GM19023 (cell line): ENCODE measurements around the gene ADCY5.

ENCODE experiments used
- ATAC-seq: cut with Tn5 transposase; IDR thresholded peaks from one replicate; pipeline ENCODE4 v1.9.1; 2021; ENCODE audit warnings: mild to moderate bottlenecking, moderate library complexity; ENCODE audit not compliant: unreplicated experiment

ADCY5 gene

GRCh38 chr3:123292321-123293310 is 156.3 kb downstream of the ADCY5 start:
- ATAC-seq: no peak

GRCh38 chr3:123291404-123291803 is 157.5 kb downstream of the ADCY5 start:
- ATAC-seq: no peak

GRCh38 chr3:123290962-123291361 is 157.9 kb downstream of the ADCY5 start:
- ATAC-seq: no peak

- ATAC-seq: no peak
These were observed 158.6 kb downstream of the ADCY5 start for GRCh38 chr3:123290107-123290930.

GRCh38 chr3:123289391-123290106 is 159.3 kb downstream of the ADCY5 start:
- ATAC-seq: no peak

GRCh38 chr3:123287962-123288302 is 161.0 kb downstream of the ADCY5 start:
- ATAC-seq: no peak

GRCh38 chr3:123287051-123287961 is 161.6 kb downstream of the ADCY5 start:
- no peak for ATAC-seq

GRCh38 chr3:123286308-123287023 is 162.4 kb downstream of the ADCY5 start:
- peak; percentile 69 for ATAC-seq

GRCh38 chr3:123285931-123286307 is 163.0 kb downstream of the ADCY5 start:
- ATAC-seq: no peak

GRCh38 chr3:123285479-123285878 is 163.4 kb downstream of the ADCY5 start:
- ATAC-seq: no peak

GRCh38 chr3:123285066-123285465 is 163.8 kb downstream of the ADCY5 start:
- ATAC-seq: no peak

GRCh38 chr3:123284399-123285010 is 164.4 kb downstream of the ADCY5 start:
- ATAC-seq: no peak

GRCh38 chr3:123283657-123284398 is 165.1 kb downstream of the ADCY5 start:
- no peak for ATAC-seq

- no peak for ATAC-seq
These were observed 165.8 kb downstream of the ADCY5 start for GRCh38 chr3:123283074-123283473.

GRCh38 chr3:123282461-123282860 is 166.4 kb downstream of the ADCY5 start:
- ATAC-seq: no peak

- no peak for ATAC-seq
These were observed 167.0 kb downstream of the ADCY5 start for GRCh38 chr3:123281929-123282328.

- ATAC-seq: no peak
These were observed 167.5 kb downstream of the ADCY5 start for GRCh38 chr3:123281406-123281805.

- ATAC-seq: no peak
These were observed 169.8 kb downstream of the ADCY5 start for GRCh38 chr3:123279121-123279520.
